ENCODE data around the gene LRRC25. TPM values are rescaled to one million over a fixed set of nuclear protein-coding genes. Genes with fewer than 3 reads are reported as not detected.

LRRC25 gene
- polyA plus RNA-seq, 1 donor from 2014 or later, result not detected

DNA sequence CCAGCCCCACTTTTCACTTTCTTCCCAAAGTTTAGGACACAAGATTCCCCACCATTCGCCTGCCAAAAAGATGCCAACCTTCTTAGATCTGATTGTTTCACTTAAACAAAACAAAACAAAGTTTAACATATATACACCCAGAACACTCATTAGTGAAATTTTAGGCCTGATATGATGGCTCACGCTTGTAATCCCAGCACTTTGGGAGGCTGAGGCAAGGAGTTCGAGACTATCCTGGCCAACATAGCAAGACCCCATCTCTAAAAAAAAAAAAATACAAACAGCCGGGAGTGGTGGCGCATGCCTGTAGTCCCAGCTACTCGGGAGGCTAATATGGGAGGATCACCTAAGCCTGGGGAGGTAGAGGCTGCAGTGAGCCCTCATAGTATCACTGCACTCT lies 52.1 kb downstream of the LRRC25 start:
- Histone ChIP-seq H3K27me3 (ENCODE audit: insufficient read depth, low read depth, low read length) (no peaks in the 10 kb centered on the region), H3K9ac (ENCODE audit: low read length) (no peak overlapping the region), H3K4me3 (ENCODE audit: low read length) (no peak overlapping the region), H3K79me2 (replicated peaks; ENCODE audit: insufficient read depth, low read length) (no peaks in the 10 kb centered on the region), H3K4me2 (ENCODE audit: low read length) (no peak overlapping the region), H3K27ac (ENCODE audit: low read length) (no peak overlapping the region), H3K36me3 (ENCODE audit: insufficient read depth, low read length) (no peaks in the 10 kb centered on the region), H3F3A (ENCODE audit: insufficient read depth, low read length, poor library complexity, severe bottlenecking) (no peaks in the 10 kb centered on the region), H2AFZ (ENCODE audit: low read depth, low read length) (no peak overlapping the region), H3K9me2 (ENCODE audit: insufficient read depth, low read length) (no peaks in the 10 kb centered on the region), H4K20me1 (ENCODE audit: insufficient read depth) (no peaks in the 10 kb centered on the region), H3K9me3 (ENCODE audit: low read length) (no peaks in the 10 kb centered on the region)
- TF ChIP-seq MXI1 (conservative IDR thresholded peaks at IDR 0.05; ENCODE audit: poor library complexity, severe bottlenecking) (no peak), RAD21 (conservative IDR thresholded peaks at IDR 0.05) (no peak), TAF1 (IDR thresholded peaks at IDR 0.05; ENCODE audit: low read depth) (no peak), EZH2 (IDR thresholded peaks at IDR 0.05; ENCODE audit: borderline replicate concordance, insufficient read depth, low read length, poor library complexity, severe bottlenecking) (no peak)

DNA sequence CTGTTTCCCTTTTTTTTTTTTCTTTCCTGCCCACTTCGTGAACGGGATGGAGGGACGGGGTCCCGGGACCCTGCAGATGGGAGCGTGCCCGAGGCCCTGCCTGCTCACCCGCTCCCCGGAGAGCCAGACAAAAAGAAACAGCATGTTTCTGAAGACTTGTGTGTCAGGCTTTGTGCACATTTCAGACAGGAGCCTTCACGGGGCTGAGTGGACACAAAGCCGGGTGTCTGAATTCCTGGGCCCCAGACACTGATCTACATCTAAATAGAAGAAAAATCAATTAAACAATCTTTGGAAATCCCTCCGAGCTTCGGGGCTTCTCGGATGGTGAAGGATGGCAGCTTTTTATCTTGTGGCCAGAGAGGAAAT lies 52.9 kb downstream of the LRRC25 start:
- Histone ChIP-seq H3K9ac (ENCODE audit: low read length) (no peak overlapping the region), H3K27me3 (ENCODE audit: insufficient read depth, low read depth, low read length) (no peaks in the 10 kb centered on the region), H3K9me2 (ENCODE audit: insufficient read depth, low read length) (no peaks in the 10 kb centered on the region), H3K9me3 (ENCODE audit: low read length) (no peaks in the 10 kb centered on the region), H3F3A (ENCODE audit: insufficient read depth, low read length, poor library complexity, severe bottlenecking) (no peaks in the 10 kb centered on the region), H2AFZ (ENCODE audit: low read depth, low read length) (no peak overlapping the region), H3K27ac (ENCODE audit: low read length) (no peak overlapping the region), H3K4me2 (ENCODE audit: low read length) (no peak overlapping the region), H4K20me1 (ENCODE audit: insufficient read depth) (no peaks in the 10 kb centered on the region), H3K4me3 (ENCODE audit: low read length) (no peak overlapping the region), H3K36me3 (ENCODE audit: insufficient read depth, low read length) (no peaks in the 10 kb centered on the region), H3K79me2 (replicated peaks; ENCODE audit: insufficient read depth, low read length) (no peaks in the 10 kb centered on the region)
- TF ChIP-seq EZH2 (IDR thresholded peaks at IDR 0.05; ENCODE audit: borderline replicate concordance, insufficient read depth, low read length, poor library complexity, severe bottlenecking) (no peak), EP300 (conservative IDR thresholded peaks at IDR 0.05; ENCODE audit: poor library complexity, severe bottlenecking) (no peak), MXI1 (conservative IDR thresholded peaks at IDR 0.05; ENCODE audit: poor library complexity, severe bottlenecking) (no peak), RAD21 (conservative IDR thresholded peaks at IDR 0.05) (no peak), SMC3 (conservative IDR thresholded peaks at IDR 0.05; ENCODE audit: poor library complexity) (no peak), TAF1 (IDR thresholded peaks at IDR 0.05; ENCODE audit: low read depth) (no peak), POLR2AphosphoS5 (IDR thresholded peaks at IDR 0.05) (no peak)
- TF ChIP-seq, protein P1, sequence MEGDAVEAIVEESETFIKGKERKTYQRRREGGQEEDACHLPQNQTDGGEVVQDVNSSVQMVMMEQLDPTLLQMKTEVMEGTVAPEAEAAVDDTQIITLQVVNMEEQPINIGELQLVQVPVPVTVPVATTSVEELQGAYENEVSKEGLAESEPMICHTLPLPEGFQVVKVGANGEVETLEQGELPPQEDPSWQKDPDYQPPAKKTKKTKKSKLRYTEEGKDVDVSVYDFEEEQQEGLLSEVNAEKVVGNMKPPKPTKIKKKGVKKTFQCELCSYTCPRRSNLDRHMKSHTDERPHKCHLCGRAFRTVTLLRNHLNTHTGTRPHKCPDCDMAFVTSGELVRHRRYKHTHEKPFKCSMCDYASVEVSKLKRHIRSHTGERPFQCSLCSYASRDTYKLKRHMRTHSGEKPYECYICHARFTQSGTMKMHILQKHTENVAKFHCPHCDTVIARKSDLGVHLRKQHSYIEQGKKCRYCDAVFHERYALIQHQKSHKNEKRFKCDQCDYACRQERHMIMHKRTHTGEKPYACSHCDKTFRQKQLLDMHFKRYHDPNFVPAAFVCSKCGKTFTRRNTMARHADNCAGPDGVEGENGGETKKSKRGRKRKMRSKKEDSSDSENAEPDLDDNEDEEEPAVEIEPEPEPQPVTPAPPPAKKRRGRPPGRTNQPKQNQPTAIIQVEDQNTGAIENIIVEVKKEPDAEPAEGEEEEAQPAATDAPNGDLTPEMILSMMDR (IDR thresholded peaks at IDR 0.05; ENCODE audit: poor library complexity, severe bottlenecking), result no peak
- TF ChIP-seq, protein P2, sequence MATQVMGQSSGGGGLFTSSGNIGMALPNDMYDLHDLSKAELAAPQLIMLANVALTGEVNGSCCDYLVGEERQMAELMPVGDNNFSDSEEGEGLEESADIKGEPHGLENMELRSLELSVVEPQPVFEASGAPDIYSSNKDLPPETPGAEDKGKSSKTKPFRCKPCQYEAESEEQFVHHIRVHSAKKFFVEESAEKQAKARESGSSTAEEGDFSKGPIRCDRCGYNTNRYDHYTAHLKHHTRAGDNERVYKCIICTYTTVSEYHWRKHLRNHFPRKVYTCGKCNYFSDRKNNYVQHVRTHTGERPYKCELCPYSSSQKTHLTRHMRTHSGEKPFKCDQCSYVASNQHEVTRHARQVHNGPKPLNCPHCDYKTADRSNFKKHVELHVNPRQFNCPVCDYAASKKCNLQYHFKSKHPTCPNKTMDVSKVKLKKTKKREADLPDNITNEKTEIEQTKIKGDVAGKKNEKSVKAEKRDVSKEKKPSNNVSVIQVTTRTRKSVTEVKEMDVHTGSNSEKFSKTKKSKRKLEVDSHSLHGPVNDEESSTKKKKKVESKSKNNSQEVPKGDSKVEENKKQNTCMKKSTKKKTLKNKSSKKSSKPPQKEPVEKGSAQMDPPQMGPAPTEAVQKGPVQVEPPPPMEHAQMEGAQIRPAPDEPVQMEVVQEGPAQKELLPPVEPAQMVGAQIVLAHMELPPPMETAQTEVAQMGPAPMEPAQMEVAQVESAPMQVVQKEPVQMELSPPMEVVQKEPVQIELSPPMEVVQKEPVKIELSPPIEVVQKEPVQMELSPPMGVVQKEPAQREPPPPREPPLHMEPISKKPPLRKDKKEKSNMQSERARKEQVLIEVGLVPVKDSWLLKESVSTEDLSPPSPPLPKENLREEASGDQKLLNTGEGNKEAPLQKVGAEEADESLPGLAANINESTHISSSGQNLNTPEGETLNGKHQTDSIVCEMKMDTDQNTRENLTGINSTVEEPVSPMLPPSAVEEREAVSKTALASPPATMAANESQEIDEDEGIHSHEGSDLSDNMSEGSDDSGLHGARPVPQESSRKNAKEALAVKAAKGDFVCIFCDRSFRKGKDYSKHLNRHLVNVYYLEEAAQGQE (IDR thresholded peaks at IDR 0.05; ENCODE audit: borderline replicate concordance), result no peak

Measured in neural cell (in vitro differentiated cells).